Measurements from ENCODE around the gene CEP63. TPM values are rescaled to one million over a fixed set of nuclear protein-coding genes. Genes with fewer than 3 reads are reported as not detected.

CEP63 gene
- total RNA-seq, 1 donor from 2014 or later: 24.6 TPM

GRCh38 chr3:134603956-134604355, 118.1 kb downstream of the CEP63 start:
- Mint-ChIP-seq H3K9me3 (no peaks in the 10 kb centered on the region), H3K4me1 (peaks cover 6% of the 10 kb centered on the region), H3K27me3 (peaks cover 3% of the 10 kb centered on the region), H3K36me3 (ENCODE audit: low read depth) (no peaks in the 10 kb centered on the region), H3K27ac (no peak overlapping the region), H3K4me3 (no peak overlapping the region)
- ChIA-PET CTCF (no interaction called here), POLR2A (no interaction called here)
- no peak for TF ChIP-seq CTCF (IDR thresholded peaks at IDR 0.05)
- intact Hi-C loops (cut with micrococcal nuclease): no loop called here
- DNase-seq: no peak
- no peak for ATAC-seq (ENCODE audit: low read depth)

- no peaks in the 10 kb centered on the region for H3K36me3 Mint-ChIP-seq (ENCODE audit: low read depth)
- DNase-seq: no peak
- no peak overlapping the region for H3K27ac Mint-ChIP-seq
- ATAC-seq (ENCODE audit: low read depth): no peak
- CTCF ChIA-PET: no interaction called here
- no peaks in the 10 kb centered on the region for H3K9me3 Mint-ChIP-seq
- no peak for TF ChIP-seq CTCF (IDR thresholded peaks at IDR 0.05)
- peaks cover 3% of the 10 kb centered on the region for H3K27me3 Mint-ChIP-seq
- intact Hi-C loops (cut with micrococcal nuclease): no loop called here
- POLR2A ChIA-PET: no interaction called here
- H3K4me3 Mint-ChIP-seq: no peak overlapping the region
- peaks cover 4% of the 10 kb centered on the region for H3K4me1 Mint-ChIP-seq
These were observed 119.7 kb downstream of the CEP63 start for GRCh38 chr3:134605556-134605955.

- CTCF ChIA-PET: no interaction called here
- intact Hi-C loops (cut with micrococcal nuclease): no loop called here
- H3K36me3 Mint-ChIP-seq (ENCODE audit: low read depth): no peaks in the 10 kb centered on the region
These were observed 120.5 kb downstream of the CEP63 start for GRCh38 chr3:134606033-134607025.

GRCh38 chr3:134607054-134608022, 121.5 kb downstream of the CEP63 start:
- ATAC-seq (ENCODE audit: low read depth) (no peak), DNase-seq (no peak)
- TF ChIP-seq CTCF (IDR thresholded peaks at IDR 0.05): no peak
- CTCF ChIA-PET: no interaction called here
- Mint-ChIP-seq H3K27ac (no peak overlapping the region), H3K4me3 (no peak overlapping the region), H3K9me3 (no peaks in the 10 kb centered on the region), H3K36me3 (ENCODE audit: low read depth) (no peaks in the 10 kb centered on the region), H3K27me3 (peaks cover 3% of the 10 kb centered on the region), H3K4me1 (no peaks in the 10 kb centered on the region)
- POLR2A ChIA-PET: interaction anchor here (0.7 kb wide), 1 partner anchor 14 kb away, joined by 3 read pairs; no protein-coding TSS in a partner anchor
- intact Hi-C loops (cut with micrococcal nuclease): no loop called here

More at GRCh38 chr3:134606033-134607025, 120.5 kb downstream of the CEP63 start:
- POLR2A ChIA-PET: interaction anchor here (0.7 kb wide), 1 partner anchor 13 kb away, joined by 3 read pairs; no protein-coding TSS in a partner anchor
- Mint-ChIP-seq H3K4me3 (no peak overlapping the region), H3K4me1 (no peaks in the 10 kb centered on the region), H3K9me3 (no peaks in the 10 kb centered on the region), H3K27me3 (peaks cover 3% of the 10 kb centered on the region), H3K27ac (no peak overlapping the region)
- TF ChIP-seq CTCF (IDR thresholded peaks at IDR 0.05): no peak
- ATAC-seq (ENCODE audit: low read depth) (no peak), DNase-seq (no peak)

Measured in activated B cell treated with CpG ODN at 0.5 μM for 24 hours (primary cell).